NCI-H2196 treated with DMSO at 0.1 percent for 48 hours (cell line): ENCODE results near the gene LCLAT1.
"Not testable (repeated sequence)": the region's sequence is repeated elsewhere in the genome, so short reads cannot be mapped to it uniquely, and the experiment has no call there.

Experiments used
- DNase-seq: peaks from one replicate; lab custom pipeline; 2025; ENCODE audit not compliant: unreplicated experiment; lab: John Stamatoyannopoulos, UW

LCLAT1 gene

GRCh38 chr2:30583204-30583749 is 136.2 kb downstream of the LCLAT1 start:
- DNase-seq: no peak

DNA sequence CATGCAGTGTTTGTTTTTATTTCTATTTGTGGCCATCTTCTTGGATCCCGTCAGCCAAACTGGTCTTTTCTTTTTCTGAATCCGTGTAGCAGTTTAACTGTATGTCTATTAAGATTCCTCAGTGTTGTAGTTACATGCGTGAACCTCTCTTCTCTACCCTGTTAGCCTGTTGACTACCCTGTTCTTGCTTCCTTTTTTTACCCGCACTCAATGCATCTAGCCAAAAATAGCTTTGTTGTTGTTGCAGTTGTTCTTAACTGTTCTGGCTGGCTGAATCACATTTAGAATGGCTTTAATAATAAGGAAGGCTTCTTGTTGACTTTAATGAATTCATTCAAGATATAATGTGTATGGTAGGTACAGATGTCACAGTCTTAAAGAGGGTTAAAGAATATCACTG is 137.1 kb downstream of the LCLAT1 start:
- DNase-seq: no peak

- no peak for DNase-seq
Measured at GRCh38 chr2:30588994-30589393, 141.9 kb downstream of the LCLAT1 start.

DNA sequence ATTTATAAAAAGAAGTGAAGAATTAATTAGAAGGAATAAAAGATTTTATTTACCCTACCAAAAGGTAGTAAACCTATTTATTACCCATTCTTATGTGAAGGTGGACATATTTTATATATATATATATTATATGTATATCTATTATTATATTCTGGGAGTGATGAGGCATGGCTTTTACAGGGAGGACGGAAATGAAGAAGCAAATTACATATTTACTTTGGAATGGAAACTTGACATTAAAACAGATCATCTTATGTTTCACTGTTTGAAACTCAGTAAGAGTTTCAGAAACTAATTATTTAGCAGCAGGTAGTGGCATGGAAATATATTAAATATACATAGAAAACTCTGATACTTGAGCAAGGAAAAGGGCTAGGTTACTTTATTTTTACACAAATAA is 143.4 kb downstream of the LCLAT1 start:
- no peak for DNase-seq

GRCh38 chr2:30591186-30591585 is 144.1 kb downstream of the LCLAT1 start:
- DNase-seq: no peak

- no peak for DNase-seq
Measured at GRCh38 chr2:30601375-30601774, 154.3 kb downstream of the LCLAT1 start.

DNA sequence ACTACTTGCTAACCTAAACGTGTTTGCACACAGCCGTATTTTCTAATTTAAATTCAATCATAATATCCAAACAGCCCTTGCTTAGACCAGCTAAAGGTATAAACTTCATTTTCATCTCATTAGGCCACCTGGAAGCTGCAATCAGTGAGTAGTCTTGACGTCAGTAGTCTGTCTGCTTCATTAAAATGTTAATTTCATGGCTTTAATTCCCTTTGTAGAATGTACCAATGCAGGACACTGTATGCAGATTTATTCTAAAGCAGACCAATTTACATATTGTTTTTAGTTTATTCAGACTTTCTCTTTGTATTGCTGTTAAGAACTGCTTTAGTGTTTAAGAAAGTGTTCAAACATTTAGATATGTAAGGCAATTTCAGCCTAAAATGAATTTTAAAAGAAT is 158.2 kb downstream of the LCLAT1 start:
- DNase-seq: no peak

DNA sequence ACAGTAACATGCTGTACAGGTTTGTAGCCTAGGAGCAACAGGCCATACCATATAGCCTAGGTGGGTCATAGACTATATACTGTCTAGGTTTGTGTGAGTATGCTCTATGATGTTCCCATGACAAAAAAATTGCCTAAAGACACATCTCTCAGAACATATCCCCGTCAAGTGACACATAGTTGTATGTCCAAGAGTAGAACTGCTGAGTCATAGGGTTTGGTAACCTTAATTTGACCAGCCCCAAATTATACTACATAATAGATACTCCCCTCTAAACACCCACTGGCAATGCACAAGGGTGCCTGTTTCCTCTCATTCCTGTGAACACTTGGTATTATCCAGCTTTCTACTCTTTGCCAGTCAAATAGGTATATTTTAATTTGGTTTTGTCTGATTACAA is 161.6 kb downstream of the LCLAT1 start:
- DNase-seq: no peak

DNA sequence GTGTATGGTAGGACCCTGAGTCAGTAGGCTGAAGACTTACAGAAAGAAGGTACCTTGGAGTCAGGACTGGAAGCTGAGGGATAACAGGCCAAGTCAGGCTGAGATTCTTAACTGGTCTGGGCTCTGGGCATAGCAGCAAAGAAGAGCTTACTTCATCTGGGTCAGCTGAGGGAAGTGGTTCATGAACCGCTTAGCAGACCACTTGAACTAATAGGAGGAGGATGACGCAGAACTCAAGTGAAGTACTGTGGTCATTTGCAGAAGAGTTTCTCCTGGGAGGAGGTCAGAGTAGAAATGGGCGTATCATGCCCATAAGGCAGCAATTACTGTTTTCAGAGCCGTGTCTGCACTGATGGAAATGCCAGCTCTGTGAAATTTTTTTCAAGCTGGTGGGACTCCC is 164.5 kb downstream of the LCLAT1 start:
- no peak for DNase-seq

DNA sequence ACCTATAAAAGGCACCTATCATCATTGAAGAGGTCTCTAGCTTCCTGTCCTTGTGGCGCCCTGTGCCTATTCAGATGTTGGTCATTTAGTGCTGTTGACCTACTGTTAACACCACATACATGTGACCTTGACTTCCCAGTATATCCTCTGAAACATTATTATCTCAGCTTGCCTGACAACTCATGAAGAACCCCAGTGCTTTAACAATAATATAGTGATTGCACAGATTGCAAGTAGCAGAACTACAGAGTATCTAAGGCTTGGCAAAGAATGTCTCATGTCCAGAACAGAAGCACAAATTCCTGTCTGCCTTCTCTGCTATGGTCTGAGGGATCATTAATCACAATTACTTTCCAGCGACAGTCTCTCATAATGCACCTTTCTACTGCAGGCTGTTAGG is 165.3 kb downstream of the LCLAT1 start:
- no peak for DNase-seq

- DNase-seq: no peak
Measured at GRCh38 chr2:30613001-30613400, 166.0 kb downstream of the LCLAT1 start.

DNA sequence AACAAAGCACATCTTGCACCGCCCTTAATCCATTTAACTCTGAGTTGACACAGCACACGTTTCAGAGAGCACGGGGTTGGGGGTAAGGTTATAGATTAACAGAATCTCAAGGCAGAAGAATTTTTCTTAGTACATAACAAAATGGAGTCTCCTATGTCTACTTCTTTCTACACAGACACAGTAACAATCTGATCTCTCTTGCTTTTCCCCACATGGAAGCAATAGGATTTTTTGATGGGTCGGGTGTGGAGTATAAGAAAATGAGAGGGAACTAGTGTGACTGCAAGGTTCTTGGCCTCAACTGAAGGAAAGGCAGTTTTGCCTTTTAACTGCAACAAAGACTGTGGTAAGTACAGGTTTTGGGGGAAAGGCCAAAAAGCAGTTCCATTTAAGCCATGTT is 167.2 kb downstream of the LCLAT1 start:
- DNase-seq: not testable (repeated sequence)

GRCh38 chr2:30615926-30616325 is 168.9 kb downstream of the LCLAT1 start:
- DNase-seq: no peak

- no peak for DNase-seq
Measured at GRCh38 chr2:30620102-30620501, 173.1 kb downstream of the LCLAT1 start.

DNA sequence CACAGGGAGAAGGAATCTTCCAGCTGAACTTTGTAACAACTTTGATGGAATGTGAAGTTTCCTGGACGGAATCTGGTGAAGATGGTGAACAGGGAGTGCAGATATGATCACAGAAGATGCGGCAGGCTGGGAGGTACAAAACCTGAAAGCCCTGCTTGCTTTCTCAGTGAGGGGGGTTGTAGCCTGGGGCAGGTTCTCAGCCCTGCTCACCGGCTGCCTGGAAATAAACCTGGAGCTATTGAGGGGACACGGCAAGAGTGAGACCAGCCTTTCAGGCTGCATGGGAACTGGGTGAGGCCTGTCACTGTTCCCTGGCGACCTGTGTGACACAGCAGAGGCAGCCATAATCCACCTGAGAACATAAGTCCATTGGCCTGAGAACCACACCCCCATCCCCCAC is 174.8 kb downstream of the LCLAT1 start:
- DNase-seq: no peak

- DNase-seq: no peak
Measured at GRCh38 chr2:30622452-30622851, 175.4 kb downstream of the LCLAT1 start.

DNA sequence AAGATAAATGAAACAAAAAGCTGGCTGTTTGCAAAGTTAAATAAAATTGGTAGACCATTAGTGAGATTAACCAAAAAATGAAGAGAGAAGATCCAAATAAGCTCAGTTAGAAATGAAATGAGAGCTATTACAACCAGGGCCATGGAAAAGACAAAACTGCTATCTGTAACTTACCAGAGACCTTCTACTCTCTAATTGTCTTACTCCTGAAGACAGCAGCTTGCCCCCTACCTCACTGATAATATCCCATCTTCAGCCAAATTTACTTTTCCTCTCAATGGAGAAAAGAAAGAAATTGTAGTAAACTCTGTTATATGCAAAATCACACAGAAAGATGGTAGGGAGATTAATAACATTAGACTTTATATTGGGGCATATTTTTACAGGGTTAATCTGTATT is 178.2 kb downstream of the LCLAT1 start:
- no peak for DNase-seq

DNA sequence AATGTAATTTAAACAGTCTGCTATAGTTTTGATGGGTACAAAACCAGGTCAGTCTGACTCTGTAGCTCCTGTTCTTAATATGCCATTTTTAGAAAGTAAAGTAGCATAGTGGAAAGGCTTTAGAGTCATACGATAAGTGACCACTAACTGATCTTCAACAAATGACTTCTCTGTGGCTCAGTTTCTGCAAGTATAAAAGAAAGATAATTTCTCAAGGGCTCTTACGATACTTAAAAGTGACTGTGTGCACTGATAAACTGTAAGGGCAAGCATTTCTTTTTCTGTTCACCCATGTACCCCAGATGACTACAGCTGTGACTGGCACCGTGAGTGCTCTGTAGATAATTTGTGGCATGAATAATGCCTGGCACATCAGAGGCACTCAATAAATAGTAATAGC is 178.7 kb downstream of the LCLAT1 start:
- DNase-seq: no peak

GRCh38 chr2:30626397-30626796 is 179.4 kb downstream of the LCLAT1 start:
- DNase-seq: no peak

DNA sequence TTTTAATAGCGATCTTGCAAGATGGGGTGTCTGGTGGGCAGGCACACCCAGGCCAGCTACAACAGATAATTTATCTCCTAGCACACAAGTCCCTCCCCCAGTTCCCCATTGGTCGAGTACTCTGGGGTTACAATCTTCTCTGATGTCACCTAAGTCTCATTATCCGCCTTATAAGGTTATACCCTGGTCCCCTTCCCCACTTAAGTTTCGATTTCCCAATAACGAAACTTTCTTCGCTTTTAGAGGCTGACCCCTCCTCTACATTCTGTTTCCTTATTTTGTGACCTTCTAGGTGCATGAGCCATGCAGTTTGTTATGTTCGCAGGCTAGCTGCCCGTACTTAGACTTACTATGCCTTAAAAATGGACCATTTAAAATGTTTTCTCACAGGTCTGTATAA is 180.1 kb downstream of the LCLAT1 start:
- DNase-seq: no peak

- no peak for DNase-seq
Measured at GRCh38 chr2:30628341-30628740, 181.3 kb downstream of the LCLAT1 start.

DNA sequence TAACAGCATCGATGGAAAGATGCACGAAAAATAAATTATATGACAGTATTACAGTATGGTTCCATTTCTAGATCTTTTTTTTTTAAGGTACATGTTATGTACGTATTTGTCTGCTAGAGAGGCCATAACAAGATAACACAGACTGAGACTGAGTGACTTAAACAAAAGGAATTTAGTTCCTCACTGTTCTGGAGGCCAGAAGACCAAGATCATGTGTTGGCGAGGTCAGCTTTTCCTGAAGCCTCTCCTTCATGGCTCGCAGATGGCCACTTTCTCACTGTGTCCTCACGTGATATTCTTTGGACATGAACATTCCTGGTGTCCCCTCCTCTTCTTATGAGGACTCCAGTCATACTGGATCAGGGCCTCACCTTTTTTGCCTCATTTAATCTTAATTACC is 182.8 kb downstream of the LCLAT1 start:
- DNase-seq: no peak

GRCh38 chr2:30631051-30631671 is 184.1 kb downstream of the LCLAT1 start:
- no peak for DNase-seq
